Skeletal muscle cell (primary cell): ENCODE data around the gene CNGB1.
"Not testable (repeated sequence)": the region's sequence is repeated elsewhere in the genome, so short reads cannot be mapped to it uniquely, and the experiment has no call there.

ENCODE experiments used
- DNase-seq: peaks from one replicate; pipeline ENCODE4 v3.0.0-alpha.2; 2010; ENCODE audit warnings: low read depth
- H3K4me3 ChIP-seq: 2 replicates; pipeline ENCODE4 v1.5.1; 2011; ENCODE audit warnings: low read depth, mild to moderate bottlenecking, control low read depth, low read length, moderate library complexity

Gene CNGB1

DNA sequence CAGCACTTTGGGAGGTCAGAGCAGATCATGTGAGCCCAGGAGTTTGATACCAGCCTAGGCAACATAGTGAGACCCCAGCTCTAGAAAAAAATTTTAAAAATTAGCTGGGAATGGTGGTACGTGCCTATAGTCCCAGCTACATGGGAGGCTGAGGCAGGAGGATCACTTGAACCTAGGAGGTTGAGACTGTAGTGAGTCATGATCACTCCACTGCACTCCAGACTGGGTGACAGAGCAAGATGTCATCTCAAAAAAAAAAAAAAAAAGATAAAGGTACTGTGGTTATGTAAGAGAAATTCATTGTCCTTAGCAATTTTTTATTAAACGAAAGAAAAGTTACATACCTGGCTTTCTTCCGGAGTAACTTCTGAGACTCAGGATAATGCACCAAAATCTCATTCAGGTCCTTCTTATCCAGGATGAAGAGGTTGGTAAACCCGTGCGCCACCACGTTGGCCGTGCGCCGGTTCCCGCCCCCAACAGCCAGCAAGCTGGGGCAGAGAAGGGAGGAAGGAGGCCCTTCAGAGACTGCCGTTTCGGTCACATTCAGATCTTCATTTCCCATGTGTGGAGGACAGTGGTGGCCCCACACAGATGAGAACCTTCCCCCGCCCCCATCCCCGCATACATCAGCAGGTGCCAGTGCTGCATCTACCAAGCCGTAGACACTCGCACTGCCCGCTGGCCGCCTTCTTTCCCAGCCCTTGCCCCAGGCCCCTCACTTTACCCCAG, 73.7 kb downstream of the CNGB1 start:
- H3K4me3 ChIP-seq, result no peak overlapping the region
- DNase-seq, result no peak

DNA sequence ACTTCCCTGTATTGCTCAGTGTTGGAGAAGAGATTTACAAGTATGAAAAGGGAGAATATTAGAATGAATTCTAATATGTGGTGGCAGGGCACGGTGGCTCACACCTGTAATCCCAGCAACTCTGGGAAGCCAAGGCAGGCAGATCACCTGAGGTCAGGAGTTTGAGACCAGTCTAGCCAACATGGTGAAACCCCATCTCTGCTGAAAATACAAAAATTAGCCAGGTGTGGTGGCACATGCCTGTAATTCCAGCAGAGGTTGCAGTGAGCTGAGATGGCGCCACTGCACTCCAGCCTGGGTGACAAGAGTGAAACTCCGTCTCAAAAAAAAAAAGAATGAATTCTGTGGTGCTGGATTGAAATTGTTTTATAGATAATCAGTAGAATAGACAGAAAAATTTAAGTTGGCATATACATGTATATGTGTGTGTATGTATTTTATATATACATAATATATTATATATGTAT, 75.8 kb downstream of the CNGB1 start:
- DNase-seq, H3K4me3 ChIP-seq: not testable (repeated sequence)

DNA sequence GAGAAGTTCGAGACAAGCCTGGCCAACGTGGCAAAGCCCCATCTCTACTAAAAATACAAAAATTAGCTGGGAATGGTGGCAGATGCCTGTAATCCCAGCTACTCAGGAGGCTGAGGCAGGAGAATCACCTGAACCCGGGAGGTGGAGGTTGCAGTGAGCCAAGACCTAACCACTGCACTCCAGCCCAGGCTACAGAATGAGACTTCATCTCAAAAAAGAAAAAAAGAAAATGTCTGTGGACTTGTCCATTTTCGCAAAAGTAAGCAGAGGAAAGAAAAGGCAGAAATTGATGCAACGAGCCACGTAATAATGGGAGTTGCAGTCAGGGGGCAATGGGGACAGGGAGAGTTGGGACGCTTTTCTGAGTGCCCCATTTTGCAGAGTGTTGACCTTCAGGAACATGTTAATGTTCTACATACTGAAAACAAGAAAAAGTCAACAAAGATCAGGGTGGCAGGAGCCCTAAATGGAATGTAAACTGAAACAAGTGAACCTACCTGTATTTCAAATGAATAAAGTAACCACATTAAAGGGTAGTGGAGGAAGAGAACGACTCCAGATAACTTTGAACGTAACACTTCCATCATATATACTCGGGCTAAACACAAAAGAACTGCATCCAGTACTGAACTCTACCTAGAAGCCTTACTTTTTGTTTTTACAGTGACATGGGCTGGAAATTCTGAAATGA, 76.4 kb downstream of the CNGB1 start:
- no peak for DNase-seq
- no peak overlapping the region for H3K4me3 ChIP-seq

DNA sequence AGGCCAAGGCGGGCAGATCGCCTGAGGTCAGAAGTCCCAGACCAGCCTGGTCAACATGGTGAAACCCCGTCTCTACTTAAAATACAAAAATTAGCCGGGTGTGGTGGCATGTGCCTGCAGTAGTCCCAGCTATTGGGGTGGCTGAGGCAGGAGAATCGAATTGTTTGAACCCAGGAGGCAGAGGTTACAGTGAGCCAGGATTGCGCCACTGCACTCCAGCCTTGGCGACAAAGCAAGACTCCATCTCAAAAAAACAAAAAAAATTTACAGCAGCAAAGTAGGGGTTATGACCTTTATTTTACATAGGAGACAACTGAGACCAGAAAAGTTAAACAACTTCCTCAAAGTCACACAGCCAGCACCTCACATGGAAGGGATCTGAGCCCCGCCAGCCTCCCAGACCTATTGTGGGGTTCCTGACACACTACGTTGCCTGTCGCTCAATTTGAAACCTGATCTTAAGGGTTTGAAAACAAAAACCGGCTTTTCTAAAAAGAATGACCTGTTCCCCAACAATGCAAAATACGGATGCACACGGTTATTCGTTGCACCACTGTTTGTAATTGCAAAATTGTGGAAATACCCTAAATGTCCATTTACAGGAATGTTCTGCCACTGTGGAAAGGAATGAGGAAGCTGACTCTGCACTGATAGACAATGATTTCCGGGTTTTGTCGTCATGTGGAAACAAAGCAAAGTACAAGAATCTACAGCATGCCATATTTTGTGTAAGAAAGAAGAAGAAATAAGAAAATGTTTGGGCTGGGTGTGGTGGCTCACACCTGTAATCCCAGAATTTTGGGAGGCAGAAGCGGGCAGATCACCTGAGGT, 77.2 kb downstream of the CNGB1 start:
- peak; percentile 23 for DNase-seq

DNA sequence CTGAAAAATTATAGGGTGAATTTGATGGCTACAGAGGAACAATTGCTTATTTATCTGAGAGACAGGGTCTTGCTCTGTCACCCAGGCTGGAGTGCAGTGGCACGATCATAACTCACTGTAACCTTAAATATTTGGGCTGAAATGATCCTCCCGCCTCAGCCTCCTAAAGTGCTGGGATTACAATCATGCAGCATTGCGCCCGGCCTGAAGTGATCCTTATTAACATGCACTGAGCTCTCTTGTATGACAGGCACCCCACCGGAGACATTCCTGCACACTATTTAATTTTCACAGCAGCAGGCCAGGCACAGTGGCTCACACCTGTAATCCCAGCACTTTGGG, 77.7 kb downstream of the CNGB1 start:
- DNase-seq, result no peak
- no peak overlapping the region for H3K4me3 ChIP-seq

More for the DNA sequence above, 77.2 kb downstream of the CNGB1 start:
- H3K4me3 ChIP-seq, result no peak overlapping the region

DNA sequence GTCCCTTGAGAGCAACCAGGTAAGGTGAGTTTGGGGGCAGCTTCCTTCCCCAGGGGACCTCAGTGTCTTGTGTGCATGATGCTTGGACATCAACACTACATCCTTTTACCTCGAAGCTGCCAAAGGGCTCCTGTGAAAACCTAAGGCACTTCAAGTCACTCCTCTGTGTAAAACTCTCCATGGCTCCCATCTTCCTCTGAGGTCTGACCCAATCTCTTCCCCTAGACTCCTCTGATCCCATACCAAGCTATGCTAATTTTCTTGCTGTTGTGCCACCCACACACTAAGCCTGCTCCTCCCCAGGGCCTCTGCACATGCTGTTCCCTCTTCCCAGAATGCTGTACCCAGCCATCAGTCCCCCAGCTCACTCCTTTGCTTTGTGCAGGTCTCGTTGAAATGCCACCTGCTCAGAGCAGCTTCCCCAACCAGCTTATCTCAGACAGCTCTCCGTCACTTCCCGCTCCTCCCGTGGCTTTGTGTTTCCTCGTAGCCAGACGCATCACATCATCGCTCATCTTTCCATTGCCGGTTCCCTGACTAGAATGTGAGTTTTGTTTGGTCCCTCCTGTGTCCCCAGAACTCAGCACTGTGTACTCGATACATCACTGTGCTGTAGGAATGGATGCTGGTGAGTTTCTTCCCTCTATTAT, 78.4 kb downstream of the CNGB1 start:
- DNase-seq, result no peak
- H3K4me3 ChIP-seq, result no peak overlapping the region

DNA sequence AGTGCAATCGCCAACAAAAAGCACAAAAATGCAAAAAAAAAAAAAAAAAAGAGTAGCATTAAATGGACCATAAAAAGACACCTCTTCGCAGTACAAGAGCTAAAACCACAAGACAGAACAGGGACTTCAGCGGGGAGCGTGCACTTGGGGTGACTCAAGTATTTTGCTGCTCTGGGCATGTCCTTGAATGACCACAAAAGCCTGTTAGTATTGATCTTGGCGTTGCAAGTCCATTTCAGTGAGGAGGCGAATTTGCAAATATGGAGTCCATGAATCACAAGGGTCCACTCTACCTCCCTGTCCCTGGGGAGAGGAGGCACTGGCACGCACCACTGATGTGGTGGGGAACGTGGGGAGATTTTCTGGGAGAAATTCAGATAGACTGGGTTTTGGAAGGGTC, 78.9 kb downstream of the CNGB1 start:
- no peak overlapping the region for H3K4me3 ChIP-seq
- peak; percentile 66 for DNase-seq

DNA sequence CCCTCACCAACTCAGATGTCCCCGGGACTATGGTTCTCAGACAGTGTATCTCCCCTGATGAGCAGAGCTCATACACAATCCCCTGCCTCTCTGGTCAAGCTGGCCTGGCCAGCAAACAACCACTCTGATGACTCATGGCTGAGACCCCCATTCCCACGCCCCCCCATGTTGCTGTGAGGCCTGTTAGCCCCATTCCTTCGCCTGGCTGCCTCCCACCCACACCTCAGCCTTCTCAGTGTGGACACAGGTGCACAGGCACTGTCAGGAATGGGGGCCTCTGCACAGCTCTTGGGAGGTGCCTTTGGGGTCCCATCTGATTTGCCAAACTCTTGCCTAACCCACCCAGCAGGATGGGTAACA, 80.2 kb downstream of the CNGB1 start:
- DNase-seq, result no peak

DNA sequence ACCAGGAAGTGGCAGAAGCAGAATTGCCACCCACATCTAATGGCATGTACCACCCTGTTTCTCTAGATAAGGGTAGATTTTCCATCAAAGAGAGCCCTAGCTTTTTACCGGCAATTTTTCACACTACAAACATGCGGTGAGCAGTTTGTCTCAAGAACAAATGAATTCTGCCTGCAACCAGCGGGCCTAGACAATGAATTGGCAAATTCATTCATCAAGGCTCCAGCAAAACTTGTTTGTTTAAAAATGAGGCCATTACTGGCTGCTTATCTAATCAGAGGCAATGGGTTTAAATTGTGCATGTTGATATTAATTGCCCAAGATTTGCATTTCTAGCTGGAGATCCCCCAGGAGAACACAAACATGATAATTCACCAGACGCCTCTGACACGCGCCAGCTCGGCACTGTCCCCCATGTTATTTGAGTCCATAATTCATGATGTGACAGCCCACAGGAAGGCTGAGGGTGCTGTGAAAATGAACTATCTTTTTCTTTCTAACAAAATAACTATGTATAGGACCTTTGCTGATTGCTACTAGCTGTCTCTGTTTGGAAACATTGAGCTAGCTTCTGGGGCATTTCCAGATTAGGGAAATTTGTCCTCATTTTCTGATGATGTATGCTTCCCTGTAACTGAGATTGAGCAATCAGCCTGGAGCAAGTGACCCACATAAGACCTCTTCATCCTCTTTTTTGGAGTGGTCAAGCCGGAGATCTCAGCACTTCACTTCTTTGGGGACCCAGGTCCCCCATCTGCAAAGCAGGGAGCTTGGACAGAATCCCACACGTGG, 80.8 kb downstream of the CNGB1 start:
- H3K4me3 ChIP-seq, result no peak overlapping the region
- DNase-seq, result no peak

More for the DNA sequence above, 80.2 kb downstream of the CNGB1 start:
- no peak overlapping the region for H3K4me3 ChIP-seq

DNA sequence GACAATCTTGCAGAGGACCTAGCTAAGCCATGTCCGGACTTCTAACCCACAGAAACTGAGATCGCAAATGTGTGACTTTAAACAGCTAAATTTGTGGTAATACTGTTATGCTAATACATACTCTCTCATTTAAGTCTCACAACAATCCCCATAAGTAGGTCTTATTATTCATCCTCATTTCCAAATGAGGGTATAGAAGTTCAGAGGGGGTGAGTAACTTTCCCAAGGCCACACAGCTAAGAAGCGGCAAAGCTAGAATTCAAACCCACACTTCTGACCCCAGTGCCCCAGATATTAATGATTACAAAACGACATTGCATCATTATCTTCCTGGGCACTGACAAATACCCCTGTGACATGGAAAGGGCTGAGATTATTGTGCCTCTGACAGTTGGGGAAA, 81.4 kb downstream of the CNGB1 start:
- no peak overlapping the region for H3K4me3 ChIP-seq
- DNase-seq, result no peak

DNA sequence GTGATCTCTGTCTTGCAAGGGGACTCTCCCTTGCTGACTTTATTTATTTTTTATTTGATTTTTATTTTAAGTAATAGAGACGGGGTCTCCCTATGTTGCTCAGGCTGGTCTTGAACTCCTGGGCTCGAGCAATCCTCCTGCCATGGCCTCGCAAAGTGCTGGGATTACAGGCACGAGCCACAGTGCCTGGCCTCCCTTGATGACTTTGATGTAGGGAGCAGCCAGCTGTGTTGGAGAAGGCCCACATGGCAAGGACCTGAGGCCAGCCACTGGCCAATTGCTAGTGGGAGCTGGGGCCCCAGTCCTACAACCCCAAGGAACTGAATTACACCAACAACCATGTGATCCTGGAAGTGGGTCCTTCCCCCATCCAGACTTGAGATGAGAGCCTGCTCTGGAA, 81.8 kb downstream of the CNGB1 start:
- no peak for DNase-seq
- no peak overlapping the region for H3K4me3 ChIP-seq

DNA sequence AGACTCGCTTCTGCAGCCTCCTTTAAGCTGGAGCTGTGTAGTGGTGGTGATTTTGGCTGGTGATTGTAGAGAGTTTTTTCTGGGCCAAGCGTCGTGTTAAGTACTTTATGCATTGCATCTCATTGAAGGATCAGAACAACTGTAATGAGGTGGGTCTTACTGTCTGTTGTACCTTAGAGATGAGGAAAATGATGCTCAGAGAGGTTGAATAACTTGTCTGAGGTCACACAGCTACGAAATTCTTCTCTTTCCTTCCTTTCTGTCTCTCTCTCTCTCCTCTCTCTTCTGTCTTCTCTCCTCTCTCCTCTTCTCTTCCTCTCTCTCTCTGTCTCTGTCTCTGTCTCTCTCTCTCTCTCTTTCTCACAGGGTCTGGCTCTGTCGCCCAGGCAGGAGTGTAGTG, 82.8 kb downstream of the CNGB1 start:
- no peak for DNase-seq
- H3K4me3 ChIP-seq, result no peak overlapping the region

DNA sequence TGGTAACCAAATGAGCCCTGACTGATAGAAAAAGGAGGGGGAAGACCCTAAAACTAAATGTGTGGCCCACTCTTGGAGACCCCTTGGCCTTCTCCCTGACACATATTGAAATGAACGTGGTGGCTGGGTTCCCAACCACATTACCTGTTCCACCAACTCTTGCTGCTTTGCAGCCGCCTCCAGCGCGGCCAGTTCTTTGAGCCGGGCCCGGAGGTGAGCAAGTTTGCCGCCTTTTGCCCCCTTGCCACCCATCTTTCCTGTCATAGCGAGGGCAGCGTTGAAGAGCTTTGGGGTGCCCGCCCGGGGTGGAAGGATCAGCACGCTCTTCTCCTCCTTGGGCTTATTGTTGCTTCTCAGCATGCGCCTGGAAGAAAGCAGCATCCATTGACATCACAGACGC, 83.2 kb downstream of the CNGB1 start:
- H3K4me3 ChIP-seq, result no peak overlapping the region
- no peak for DNase-seq

DNA sequence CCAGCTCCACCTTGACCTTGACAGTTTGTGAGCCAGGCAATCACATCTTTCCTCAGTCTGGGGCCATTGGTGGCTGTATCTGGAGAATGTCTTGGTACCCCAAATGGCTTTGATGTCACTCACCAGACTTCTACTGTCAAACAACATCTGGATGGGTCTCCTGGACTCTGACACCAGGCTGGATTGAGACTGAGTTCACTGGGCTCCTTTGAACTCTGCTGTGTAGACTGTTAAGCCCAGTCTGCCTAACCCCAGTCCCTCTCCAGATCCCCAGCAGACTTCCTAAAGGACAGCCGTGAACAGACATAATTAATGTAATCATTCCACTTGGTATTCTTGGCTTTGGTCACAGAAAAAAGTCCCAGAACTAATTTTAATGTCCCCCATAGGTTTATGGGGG, 84.5 kb downstream of the CNGB1 start:
- no peak for DNase-seq
- no peak overlapping the region for H3K4me3 ChIP-seq

DNA sequence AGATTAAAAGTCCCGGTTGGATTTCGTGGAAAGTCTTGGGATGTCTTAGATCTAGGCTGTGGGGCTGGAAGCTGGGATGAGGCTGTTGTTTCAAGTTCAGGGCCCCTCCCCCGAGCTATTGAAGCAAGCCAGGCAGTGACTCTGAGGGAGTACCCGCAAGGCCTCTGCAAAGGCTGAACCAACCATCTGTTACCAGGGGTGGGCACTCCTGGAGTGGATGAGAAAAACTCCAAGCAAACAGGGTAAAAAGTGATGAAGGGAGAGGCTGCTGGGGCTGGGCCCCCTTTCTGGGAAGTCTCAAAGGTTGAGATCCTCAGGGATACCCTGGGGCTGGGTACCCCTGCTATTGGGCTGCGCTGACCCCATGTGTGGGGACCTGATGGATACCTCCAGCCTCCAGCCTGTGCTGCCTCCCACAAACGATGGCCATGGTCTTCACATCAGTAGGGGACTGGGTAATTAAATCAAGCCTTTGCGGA, 86.2 kb downstream of the CNGB1 start:
- no peak for DNase-seq
- no peak overlapping the region for H3K4me3 ChIP-seq

DNA sequence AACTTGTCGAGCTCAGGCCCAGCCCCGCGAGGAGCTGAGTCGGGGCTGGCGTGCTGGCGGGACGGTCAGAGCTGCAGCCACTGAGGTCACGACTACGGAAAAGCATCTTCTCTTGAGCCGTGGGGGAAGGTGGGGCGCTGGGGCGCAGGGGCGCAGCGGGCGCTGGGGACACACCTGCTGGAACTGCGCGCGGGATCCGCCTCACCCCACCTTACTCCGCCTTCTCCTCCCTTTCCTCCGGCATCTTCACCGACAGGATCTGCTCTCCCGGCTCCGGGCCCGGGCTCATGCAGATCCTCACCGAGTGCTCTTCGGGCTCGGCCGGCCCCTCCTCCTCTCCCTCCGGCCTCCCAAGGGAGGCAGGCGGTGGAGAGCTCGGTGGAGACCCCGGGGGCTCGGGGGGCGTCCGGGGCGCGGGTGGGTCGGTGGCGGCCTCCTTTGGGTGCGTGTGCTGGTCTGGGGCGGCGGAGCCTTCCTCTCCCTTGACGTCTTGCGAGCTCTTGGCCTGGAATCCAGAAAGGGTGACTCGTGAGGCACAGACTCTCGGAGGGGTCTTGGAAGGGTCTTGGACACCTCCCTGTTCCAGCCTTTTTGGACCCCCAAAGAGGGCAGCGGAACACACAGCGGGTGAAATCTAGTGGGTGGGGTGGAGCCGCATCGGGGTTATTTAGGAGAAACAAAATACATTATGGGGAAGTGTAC, 86.8 kb downstream of the CNGB1 start:
- no peak overlapping the region for H3K4me3 ChIP-seq
- no peak for DNase-seq

DNA sequence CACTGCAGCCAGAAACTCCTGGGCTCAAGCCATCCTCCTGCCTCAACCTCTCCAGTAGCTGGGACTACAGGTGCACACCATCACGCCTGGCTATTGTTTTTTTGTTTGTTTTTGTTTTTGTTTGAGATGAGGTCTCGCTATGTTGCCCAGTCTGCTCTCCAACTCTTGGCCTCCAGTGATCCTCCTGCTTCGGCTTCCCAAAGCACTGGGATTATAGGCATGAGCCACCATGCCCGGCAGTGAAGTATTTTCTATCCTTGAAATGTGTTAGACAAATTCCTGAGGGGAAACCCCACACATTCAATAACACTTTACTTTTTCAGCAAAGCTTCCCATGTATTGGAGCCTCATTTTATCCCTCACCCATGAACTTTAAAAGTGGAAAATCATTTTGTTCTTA, 87.4 kb downstream of the CNGB1 start:
- H3K4me3 ChIP-seq, result no peak overlapping the region
- DNase-seq, result no peak

DNA sequence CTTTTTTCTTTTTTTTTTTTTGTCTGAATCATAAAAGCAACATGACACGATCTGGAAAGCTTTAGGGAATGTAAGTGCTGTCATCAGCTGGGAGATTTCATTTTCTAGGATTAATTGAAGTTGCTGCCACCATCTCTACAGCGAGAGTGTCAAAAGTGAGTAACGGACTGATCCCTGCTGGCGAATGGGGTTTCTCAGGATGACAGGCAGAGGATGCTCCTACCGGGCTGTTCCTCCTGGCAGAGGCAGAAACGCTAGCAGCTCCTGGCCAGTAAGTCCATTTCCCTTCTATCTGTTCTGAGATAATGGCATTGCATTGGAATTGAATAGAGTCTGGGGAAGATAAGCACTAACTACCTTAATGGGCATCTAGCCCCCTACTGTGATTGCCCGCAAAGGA, 88.1 kb downstream of the CNGB1 start:
- DNase-seq, result no peak

DNA sequence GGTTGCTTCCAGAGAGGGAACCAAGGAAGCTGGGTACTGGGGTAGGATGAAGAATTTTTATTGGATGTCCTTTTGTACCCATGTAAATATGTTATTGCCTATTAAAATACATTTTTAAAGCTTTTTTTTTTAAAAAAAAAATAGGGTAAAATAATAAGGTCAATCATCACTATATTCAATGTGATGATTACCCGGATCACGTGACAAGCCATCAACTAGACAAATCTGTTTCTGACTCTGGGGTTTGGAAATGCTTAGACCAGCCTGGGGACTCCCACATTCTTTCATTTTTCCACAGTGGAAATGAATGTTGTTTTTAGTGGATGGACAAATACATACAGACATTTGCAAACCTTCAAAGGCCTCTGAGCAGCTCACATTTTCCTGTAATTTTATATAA, 88.7 kb downstream of the CNGB1 start:
- no peak overlapping the region for H3K4me3 ChIP-seq
- no peak for DNase-seq

More for the DNA sequence above, 88.1 kb downstream of the CNGB1 start:
- no peak overlapping the region for H3K4me3 ChIP-seq
